Omental fat pad (tissue), 4 donors: ENCODE measurements around the gene CHTF8. TPM values are rescaled to one million over a fixed set of nuclear protein-coding genes. Genes with fewer than 3 reads are reported as not detected.

Experiments
- ATAC-seq: fragments of 150-250 bp; one replicate; pipeline ENCODE4 v1.9.1; 2016; ENCODE audit warnings: mild to moderate bottlenecking, moderate library complexity; ENCODE audit not compliant: low FRiP score
- DNase-seq: peaks from one replicate; pipeline ENCODE4 v3.0.0-alpha.2; 2019; ENCODE audit warnings: low spot score
- total RNA-seq, 4 donors: library from RNA; depleted of rRNA; stranded (reverse); fragments of >200 nt; gene quantifications; one replicate each; pipeline ENCODE4 v1.1.0, GENCODE V29; 2016
- TF ChIP-seq, protein P1 (sequence below), 3 donors: fragments of 450-650 bp; IDR thresholded peaks; one replicate each; pipeline ENCODE4 v1.5.1; 2016 to 2017; ENCODE audit warnings: antibody characterized with exemption in 3 of 3, mild to moderate bottlenecking in 3 of 3, moderate library complexity in 2 of 3

Gene CHTF8
- total RNA-seq, 4 donors from 2014 or later, result 53.7 to 61.3 (median 57.4) TPM

DNA sequence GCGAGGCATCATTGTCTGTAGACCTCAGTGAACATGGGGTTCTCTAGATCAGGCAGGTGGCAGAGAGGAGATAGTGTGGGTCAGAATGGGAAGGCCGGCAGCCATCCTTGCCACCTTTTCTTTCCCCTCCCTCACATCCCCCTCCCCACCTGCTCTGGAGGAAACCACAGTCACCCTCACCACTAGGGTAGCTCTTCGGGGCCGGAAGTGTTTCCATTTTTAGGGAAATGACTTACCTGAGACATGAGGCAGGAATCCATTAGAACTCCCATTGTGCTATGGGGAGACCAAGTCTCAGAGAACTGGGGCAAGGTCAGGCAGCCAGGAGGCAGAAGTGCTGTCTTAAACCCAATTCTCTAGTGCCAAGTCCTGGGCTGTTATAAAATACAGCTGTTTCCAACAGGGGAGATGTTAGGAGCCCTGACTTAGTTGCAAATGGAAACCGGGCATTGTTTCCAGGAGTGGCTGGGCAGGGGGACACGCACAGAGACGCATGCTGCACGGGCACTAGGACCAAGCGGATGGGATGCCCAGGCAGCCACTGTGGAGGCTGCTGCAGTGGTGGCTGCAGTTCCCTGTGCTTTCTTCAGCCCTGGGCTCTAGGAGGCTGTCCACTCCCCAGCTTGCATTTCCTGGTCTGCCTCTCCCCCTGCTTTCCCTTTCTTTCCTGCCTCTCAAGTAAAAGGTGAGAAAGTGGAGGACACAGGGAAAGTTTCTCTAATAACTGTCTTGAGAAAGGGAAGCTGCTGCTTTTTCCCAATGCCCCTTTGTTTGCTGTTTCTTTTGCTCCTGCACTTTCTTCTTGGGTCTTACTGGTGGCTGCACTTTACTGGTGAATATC is 24.1 kb downstream of the CHTF8 start:
- no peak for ATAC-seq
- TF ChIP-seq, protein P1, sequence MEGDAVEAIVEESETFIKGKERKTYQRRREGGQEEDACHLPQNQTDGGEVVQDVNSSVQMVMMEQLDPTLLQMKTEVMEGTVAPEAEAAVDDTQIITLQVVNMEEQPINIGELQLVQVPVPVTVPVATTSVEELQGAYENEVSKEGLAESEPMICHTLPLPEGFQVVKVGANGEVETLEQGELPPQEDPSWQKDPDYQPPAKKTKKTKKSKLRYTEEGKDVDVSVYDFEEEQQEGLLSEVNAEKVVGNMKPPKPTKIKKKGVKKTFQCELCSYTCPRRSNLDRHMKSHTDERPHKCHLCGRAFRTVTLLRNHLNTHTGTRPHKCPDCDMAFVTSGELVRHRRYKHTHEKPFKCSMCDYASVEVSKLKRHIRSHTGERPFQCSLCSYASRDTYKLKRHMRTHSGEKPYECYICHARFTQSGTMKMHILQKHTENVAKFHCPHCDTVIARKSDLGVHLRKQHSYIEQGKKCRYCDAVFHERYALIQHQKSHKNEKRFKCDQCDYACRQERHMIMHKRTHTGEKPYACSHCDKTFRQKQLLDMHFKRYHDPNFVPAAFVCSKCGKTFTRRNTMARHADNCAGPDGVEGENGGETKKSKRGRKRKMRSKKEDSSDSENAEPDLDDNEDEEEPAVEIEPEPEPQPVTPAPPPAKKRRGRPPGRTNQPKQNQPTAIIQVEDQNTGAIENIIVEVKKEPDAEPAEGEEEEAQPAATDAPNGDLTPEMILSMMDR (IDR thresholded peaks at IDR 0.05), result no peak
- no peak for DNase-seq

DNA sequence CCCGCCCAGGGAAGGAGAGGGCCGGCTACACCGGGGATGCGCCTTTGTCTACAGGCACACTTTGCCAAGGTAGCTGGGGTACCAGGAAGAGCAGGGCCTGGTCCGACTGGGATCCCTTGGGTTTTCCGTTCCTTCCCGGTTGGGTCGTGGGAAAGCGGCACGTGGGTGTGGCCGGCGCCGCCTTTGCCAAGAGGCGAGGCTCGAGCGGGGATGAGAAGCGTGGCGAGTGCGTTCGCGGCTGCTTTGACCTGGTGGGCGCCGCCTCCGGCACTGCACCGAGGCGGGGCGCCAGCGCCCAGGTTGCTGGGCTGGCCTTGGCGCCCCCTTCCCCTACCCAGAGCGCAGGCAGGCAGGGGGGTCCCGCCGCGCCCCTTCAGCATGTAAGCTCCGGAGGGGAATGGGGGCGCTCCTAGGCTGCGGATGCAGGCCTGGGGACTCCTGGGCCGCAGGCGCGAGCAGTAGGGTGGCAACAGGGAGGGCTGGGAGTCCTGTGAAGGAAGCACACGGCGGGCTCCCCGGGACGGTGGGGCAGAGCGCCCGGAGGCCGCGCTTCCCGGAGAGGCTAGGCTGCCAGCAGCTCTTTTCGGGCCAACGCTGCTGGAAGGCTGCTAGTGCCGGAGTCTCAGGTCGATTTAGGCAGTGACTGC is 24.9 kb downstream of the CHTF8 start:
- TF ChIP-seq, protein P1 (IDR thresholded peaks at IDR 0.05), result no peak
- no peak for DNase-seq
- no peak for ATAC-seq

DNA sequence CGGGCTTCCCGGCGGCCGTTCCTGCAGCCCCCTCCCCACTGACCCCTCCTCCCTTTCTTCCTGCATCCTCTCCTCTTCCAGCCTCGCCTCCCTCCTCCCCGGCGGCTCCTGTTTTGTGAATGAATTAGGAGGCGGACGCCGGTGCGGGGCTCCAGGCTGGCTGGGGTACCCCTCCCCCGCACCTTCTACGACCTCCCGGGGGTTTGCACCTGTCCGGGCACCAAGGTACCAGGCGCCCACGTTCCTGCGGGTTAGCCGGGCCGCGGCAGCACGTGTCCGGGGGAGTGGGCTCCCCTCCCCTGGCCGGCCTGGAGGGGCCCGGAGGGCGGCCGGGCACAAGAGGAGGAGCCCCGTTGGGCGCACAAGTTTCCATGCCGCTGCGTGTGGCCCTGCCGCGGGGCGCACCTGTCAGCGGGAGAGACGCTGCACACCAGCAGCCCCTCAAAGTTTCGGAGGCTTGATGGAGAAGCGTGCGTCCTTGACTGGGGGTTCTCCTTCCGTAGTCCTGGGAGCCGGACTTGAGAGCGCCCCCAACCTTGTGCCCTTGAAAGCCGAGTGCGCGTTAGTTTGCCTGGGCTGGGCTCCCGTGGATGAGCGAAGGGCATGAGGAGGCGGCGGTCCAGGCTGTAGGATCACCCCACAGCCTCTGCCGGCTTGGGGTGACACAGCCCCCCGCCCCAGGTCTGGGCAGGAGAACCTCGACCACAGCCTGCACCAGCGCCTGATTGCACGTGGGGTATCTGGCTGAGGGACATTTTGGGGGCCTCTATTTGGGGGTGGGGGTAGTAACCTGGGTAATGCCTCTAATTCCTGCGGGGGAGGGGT is 25.7 kb downstream of the CHTF8 start:
- ATAC-seq (peak; percentile 37), DNase-seq (no peak)
- TF ChIP-seq, protein P1 (IDR thresholded peaks at IDR 0.05), result no peak

DNA sequence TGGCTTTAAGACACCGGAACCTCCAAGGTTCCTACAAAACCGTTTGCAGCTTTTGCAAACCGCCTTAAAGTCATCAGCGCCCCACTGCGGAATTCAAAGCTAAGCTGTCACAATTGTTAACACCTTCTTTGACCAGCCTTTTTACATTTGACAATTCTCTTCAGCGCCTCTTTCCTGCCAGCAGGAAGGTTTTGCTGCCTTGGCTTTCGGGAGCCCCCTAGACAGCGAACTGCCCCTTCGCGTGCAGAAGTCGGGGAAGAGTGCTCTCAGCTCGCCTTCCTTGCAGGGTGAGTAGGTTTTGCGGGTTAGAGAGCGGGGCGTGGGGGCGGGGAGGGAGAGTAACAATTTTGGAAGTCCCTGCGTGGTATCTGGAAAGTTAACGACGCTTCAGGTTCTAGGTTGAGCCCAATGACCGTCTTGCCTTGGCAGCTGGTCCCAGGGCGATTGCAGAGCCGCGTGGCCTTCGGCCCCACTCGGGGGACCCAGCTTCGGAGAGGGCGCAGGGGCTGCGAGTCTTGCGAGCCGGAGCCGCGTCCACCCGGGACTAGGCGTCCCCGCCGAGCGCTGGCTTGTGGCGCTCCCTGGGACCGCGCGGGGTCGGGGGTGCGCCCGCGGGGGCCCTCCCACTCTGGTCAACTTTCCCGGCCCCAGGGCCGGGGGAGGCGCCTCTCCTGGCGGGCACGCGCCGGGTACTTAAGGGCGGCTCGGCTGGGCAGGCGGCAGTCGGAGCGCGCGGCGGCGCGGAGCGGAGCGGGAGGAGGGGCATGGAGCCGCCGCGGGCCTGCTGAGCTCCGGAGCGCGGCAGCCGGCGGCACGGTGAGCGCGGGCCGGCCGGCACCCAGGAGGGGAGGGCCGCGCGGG is 26.7 kb downstream of the CHTF8 start, which contains the start of gene HAS3:
Gene HAS3, plus strand, starts transcription at position 153 of the 861 bp plus-strand sequence. CDS start 3,743 bp downstream, outside the sequence.
- TF ChIP-seq, protein P1 (IDR thresholded peaks at IDR 0.05), result no peak
- peak; percentile 48 for ATAC-seq
- no peak for DNase-seq

DNA sequence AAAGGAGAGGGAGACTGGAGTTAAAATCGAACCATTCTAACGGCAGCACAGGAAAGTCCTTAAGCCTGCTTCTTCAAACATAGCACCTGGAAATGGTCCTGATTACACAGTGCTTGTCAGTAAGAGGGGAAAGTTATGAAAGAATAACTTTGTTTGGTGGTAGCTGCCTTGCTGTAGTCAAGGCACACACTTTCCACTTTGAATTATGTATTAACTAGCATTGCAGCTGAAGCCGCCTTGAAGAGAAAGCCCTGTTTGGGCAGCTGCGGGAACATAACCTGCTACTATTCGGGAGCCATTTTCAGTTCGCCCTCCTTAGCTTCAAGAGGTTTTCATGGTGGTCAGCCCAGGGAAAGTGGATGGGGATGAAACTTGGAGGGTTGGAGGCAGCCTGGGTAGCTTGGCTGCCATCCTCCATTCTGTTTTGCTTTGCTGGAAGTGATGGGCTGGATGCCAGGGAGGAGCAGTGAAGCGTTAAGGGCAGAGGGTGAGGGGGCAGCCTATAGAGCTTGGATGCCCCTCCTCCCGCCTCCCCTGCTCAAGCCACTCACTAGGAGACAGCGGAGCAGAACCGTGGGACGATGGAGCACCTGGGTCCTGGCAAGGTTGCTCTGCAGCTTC is 32.2 kb downstream of the CHTF8 start:
- TF ChIP-seq, protein P1 (IDR thresholded peaks at IDR 0.05), result no peak
- no peak for DNase-seq
- ATAC-seq, result no peak

DNA sequence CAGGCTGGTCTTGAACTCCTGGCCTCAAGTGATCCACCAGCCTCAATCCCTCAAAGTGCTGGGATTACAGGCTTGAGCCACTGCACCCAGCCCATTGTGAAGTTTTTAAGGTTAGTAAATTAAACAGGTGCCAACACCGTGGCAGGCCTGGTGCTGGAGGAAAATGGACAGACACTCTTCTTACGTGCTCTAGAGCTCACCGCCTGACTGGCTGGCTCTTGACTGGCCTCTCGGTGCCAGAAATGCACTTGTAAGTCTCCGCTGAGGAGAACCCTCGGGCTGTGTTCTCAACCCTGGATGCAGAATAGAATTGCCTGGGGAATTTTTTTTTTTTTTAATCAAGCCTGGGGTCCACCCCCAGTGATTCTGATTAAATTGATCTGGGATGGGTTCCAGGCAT is 37.2 kb downstream of the CHTF8 start:
- TF ChIP-seq, protein P1 (IDR thresholded peaks at IDR 0.05), result no peak
- DNase-seq, result no peak
- no peak for ATAC-seq
